Measurements from ENCODE around the gene SLF2. TPM values are rescaled to one million over a fixed set of nuclear protein-coding genes. Genes with fewer than 3 reads are reported as not detected.
A peak's percentile ranks its signal among the peaks of the same experiment; 100 is the strongest.
"Not testable (repeated sequence)": the region's sequence is repeated elsewhere in the genome, so short reads cannot be mapped to it uniquely, and the experiment has no call there.

SLF2 gene
- total RNA-seq, 1 experiment from 2014 or later, result 11.1 TPM

GRCh38 chr10:100873827-100874326, 38.9 kb upstream of the SLF2 start:
- no peak overlapping the region for H3K4me3 ChIP-seq (ENCODE audit: insufficient read depth, low read depth, low read length)
- DNase-seq, result no peak

GRCh38 chr10:100874702-100875483, 37.9 kb upstream of the SLF2 start:
- DNase-seq, result no peak
- Histone ChIP-seq H3K4me3 (ENCODE audit: insufficient read depth, low read depth, low read length) (no peak overlapping the region), H3K36me3 (replicated peaks; ENCODE audit: control insufficient read depth, insufficient read depth, low read length) (no peaks in the 10 kb centered on the region), H3K27me3 (ENCODE audit: control insufficient read depth, insufficient read depth, low read length) (peaks cover 2% of the 10 kb centered on the region)

More at GRCh38 chr10:100873827-100874326, 38.9 kb upstream of the SLF2 start:
- H3K36me3 ChIP-seq (replicated peaks; ENCODE audit: control insufficient read depth, insufficient read depth, low read length), result no peaks in the 10 kb centered on the region
- H3K27me3 ChIP-seq (ENCODE audit: control insufficient read depth, insufficient read depth, low read length), result peaks cover 2% of the 10 kb centered on the region

GRCh38 chr10:100875484-100876166, 37.1 kb upstream of the SLF2 start:
- no peak for DNase-seq
- Histone ChIP-seq H3K27me3 (ENCODE audit: control insufficient read depth, insufficient read depth, low read length) (peaks cover 2% of the 10 kb centered on the region), H3K4me3 (ENCODE audit: insufficient read depth, low read depth, low read length) (no peak overlapping the region), H3K36me3 (replicated peaks; ENCODE audit: control insufficient read depth, insufficient read depth, low read length) (no peaks in the 10 kb centered on the region)

- Histone ChIP-seq H3K27me3 (ENCODE audit: control insufficient read depth, insufficient read depth, low read length) (peaks cover 2% of the 10 kb centered on the region), H3K4me3 (ENCODE audit: insufficient read depth, low read depth, low read length) (no peak overlapping the region), H3K36me3 (replicated peaks; ENCODE audit: control insufficient read depth, insufficient read depth, low read length) (no peaks in the 10 kb centered on the region)
- DNase-seq, result no peak
Measured at GRCh38 chr10:100876585-100877460, 35.9 kb upstream of the SLF2 start.

- Histone ChIP-seq H3K27me3 (ENCODE audit: control insufficient read depth, insufficient read depth, low read length) (peaks cover 2% of the 10 kb centered on the region), H3K4me3 (ENCODE audit: insufficient read depth, low read depth, low read length) (no peak overlapping the region), H3K36me3 (replicated peaks; ENCODE audit: control insufficient read depth, insufficient read depth, low read length) (no peaks in the 10 kb centered on the region)
- peak; percentile 10 for DNase-seq
Measured at GRCh38 chr10:100877461-100877850, 35.3 kb upstream of the SLF2 start.

GRCh38 chr10:100878291-100878910, 34.4 kb upstream of the SLF2 start:
- Histone ChIP-seq H3K4me3 (ENCODE audit: insufficient read depth, low read depth, low read length) (no peak overlapping the region), H3K36me3 (replicated peaks; ENCODE audit: control insufficient read depth, insufficient read depth, low read length) (no peaks in the 10 kb centered on the region), H3K27me3 (ENCODE audit: control insufficient read depth, insufficient read depth, low read length) (peaks cover 2% of the 10 kb centered on the region)
- DNase-seq, result peak; percentile 88

GRCh38 chr10:100879741-100880360, 32.9 kb upstream of the SLF2 start:
- no peak overlapping the region for H3K4me3 ChIP-seq (ENCODE audit: insufficient read depth, low read depth, low read length)
- peaks cover 2% of the 10 kb centered on the region for H3K27me3 ChIP-seq (ENCODE audit: control insufficient read depth, insufficient read depth, low read length)
- no peaks in the 10 kb centered on the region for H3K36me3 ChIP-seq (replicated peaks; ENCODE audit: control insufficient read depth, insufficient read depth, low read length)
- DNase-seq, result peak; percentile 65

- DNase-seq, result peak; percentile 7
Measured at GRCh38 chr10:100881556-100882213, 31.1 kb upstream of the SLF2 start.

GRCh38 chr10:100882252-100882651, 30.5 kb upstream of the SLF2 start:
- Histone ChIP-seq H3K4me3 (ENCODE audit: insufficient read depth, low read depth, low read length) (no peak overlapping the region), H3K27me3 (ENCODE audit: control insufficient read depth, insufficient read depth, low read length) (no peaks in the 10 kb centered on the region; the same call in 1 of the 2 replicates), H3K36me3 (replicated peaks; ENCODE audit: control insufficient read depth, insufficient read depth, low read length) (no peaks in the 10 kb centered on the region)
- DNase-seq, result peak; percentile 9

More at GRCh38 chr10:100881556-100882213, 31.1 kb upstream of the SLF2 start:
- Histone ChIP-seq H3K36me3 (replicated peaks; ENCODE audit: control insufficient read depth, insufficient read depth, low read length) (no peaks in the 10 kb centered on the region), H3K4me3 (ENCODE audit: insufficient read depth, low read depth, low read length) (no peak overlapping the region), H3K27me3 (ENCODE audit: control insufficient read depth, insufficient read depth, low read length) (peaks cover 2% of the 10 kb centered on the region)

GRCh38 chr10:100882671-100883311, 30.0 kb upstream of the SLF2 start:
- no peak overlapping the region for H3K4me3 ChIP-seq (ENCODE audit: insufficient read depth, low read depth, low read length)
- H3K27me3 ChIP-seq (ENCODE audit: control insufficient read depth, insufficient read depth, low read length), result no peaks in the 10 kb centered on the region; the same call in 1 of the 2 replicates
- peak; percentile 7 for DNase-seq
- no peaks in the 10 kb centered on the region for H3K36me3 ChIP-seq (replicated peaks; ENCODE audit: control insufficient read depth, insufficient read depth, low read length)

GRCh38 chr10:100883312-100883821, 29.4 kb upstream of the SLF2 start:
- peak; percentile 8 for DNase-seq
- no peaks in the 10 kb centered on the region for H3K36me3 ChIP-seq (replicated peaks; ENCODE audit: control insufficient read depth, insufficient read depth, low read length)
- H3K4me3 ChIP-seq (ENCODE audit: insufficient read depth, low read depth, low read length), result no peak overlapping the region
- no peaks in the 10 kb centered on the region; the same call in 1 of the 2 replicates for H3K27me3 ChIP-seq (ENCODE audit: control insufficient read depth, insufficient read depth, low read length)

- DNase-seq; H3K36me3 ChIP-seq (replicated peaks; ENCODE audit: control insufficient read depth, insufficient read depth, low read length); H3K27me3 ChIP-seq (ENCODE audit: control insufficient read depth, insufficient read depth, low read length); H3K4me3 ChIP-seq (ENCODE audit: insufficient read depth, low read depth, low read length): not testable (repeated sequence)
Measured at GRCh38 chr10:100885611-100886010, 27.2 kb upstream of the SLF2 start.

- DNase-seq, result no peak
- no peaks in the 10 kb centered on the region for H3K36me3 ChIP-seq (replicated peaks; ENCODE audit: control insufficient read depth, insufficient read depth, low read length)
Measured at GRCh38 chr10:100886091-100886490, 26.7 kb upstream of the SLF2 start.

More at GRCh38 chr10:100886091-100886490, 26.7 kb upstream of the SLF2 start:
- H3K4me3 ChIP-seq (ENCODE audit: insufficient read depth, low read depth, low read length), result no peak overlapping the region
- H3K27me3 ChIP-seq (ENCODE audit: control insufficient read depth, insufficient read depth, low read length), result no peaks in the 10 kb centered on the region; the same call in 1 of the 2 replicates
